ENCODE results near the gene STS. TPM values are rescaled to one million over a fixed set of nuclear protein-coding genes. Genes with fewer than 3 reads are reported as not detected.

STS gene
- total and polyA plus RNA-seq, 2 donors (not counting 3 experiments of a cell fraction or from before 2014, with no cell fraction given): 2.1 to 4.9 TPM

DNA sequence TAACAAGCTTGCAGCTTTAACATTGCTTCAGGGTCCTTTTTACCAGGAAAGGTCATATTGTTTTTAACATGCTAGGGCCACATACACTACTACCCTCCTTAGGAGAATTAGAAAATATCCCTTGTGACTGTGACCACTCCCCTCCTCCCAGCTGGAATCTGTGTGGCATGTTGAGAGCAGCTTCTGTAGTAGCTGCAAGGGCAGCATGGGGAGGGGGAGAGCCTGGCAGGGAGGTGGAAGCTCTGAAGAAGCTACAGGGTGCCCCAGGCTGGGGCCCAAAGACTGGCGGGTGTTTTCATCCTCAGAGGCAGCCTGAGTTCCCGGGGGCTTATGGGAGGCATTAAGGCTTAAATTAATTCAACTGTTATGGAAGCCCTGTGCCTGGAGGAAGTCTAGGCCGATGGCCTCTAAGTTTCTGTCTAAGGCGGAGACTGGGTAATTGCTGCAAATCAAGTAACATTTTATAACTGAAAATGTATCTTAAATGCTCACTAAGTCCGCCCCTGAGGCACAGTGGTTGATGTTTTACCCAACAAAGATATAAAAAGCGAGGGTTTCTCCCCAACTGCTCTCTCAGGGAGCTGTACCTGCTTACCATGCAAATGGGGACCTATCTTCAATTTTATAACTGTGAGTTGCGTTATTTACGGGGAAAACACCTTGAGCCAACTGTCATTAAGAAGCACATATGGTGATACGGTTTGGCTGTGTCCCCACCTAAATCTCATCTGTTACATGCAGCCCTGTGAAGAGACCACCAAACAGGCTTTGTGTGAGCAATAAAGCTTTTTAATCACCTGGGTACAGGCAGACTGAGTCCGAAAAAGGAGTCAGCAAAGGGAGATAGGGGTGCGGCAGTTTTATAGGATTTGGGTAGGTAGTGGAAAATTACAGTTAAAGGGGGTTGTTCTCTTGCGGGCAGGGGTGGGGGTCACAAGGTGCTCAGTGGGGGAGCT lies 37.4 kb upstream of the STS start:
- no TSS peak for BruUV-seq (replicated peaks)
- intact Hi-C loops (cut with micrococcal nuclease) (loop anchor here (1.0 kb wide), 4 partner anchors 10 to 38 kb away; partner anchors contain the start of gene PUDP), dilution Hi-C loops (cut with MboI; ENCODE audit: extremely low pct_ligation_motif_present, low sequenced_read_pairs) (no loop called here)
- H2AFZ ChIP-seq (ENCODE audit: low read depth, low read length): no peak overlapping the region
- peaks cover 12% of the 10 kb centered on the region for H3K79me2 ChIP-seq (ENCODE audit: control insufficient read depth, insufficient read depth, low read length)
- H3K27ac ChIP-seq (ENCODE audit: insufficient read depth, low read depth, low read length): peak overlapping the region; percentile 93
- DNase-seq (ENCODE audit: low read depth, low spot score) (no peak), FAIRE-seq (peak; percentile 15)
- H3K36me3 ChIP-seq (ENCODE audit: control insufficient read depth in 2 of 2, extremely low read depth in 1 of 2, insufficient read depth in 2 of 2, low read length in 2 of 2): no peaks in the 10 kb centered on the region
- no peaks in the 10 kb centered on the region for H3K27me3 ChIP-seq (ENCODE audit: control insufficient read depth in 2 of 2, insufficient read depth in 2 of 2, low read length in 2 of 2)
- peak overlapping the region; percentile 46 for H3K9ac ChIP-seq (replicated peaks; ENCODE audit: extremely low read depth, insufficient read depth, low read length)
- H4K20me1 ChIP-seq (replicated peaks; ENCODE audit: control insufficient read depth, extremely low read depth, insufficient read depth, low read length): no peaks in the 10 kb centered on the region
- H3K9me1 ChIP-seq (replicated peaks; ENCODE audit: control insufficient read depth, extremely low read depth, insufficient read depth, low read length): no peaks in the 10 kb centered on the region
- H3K9me3 ChIP-seq (replicated peaks; ENCODE audit: control insufficient read depth, insufficient read depth, low read length): no peaks in the 10 kb centered on the region
- ChIA-PET CTCF (interaction anchor here (0.9 to 1.4 kb wide), 3 partner anchors 22 to 65 kb away, joined by 3 to 5 read pairs (median 3); no protein-coding TSS in a partner anchor), POLR2A (interaction anchor here (0.7 kb wide), 1 partner anchor 23 kb away, joined by 3 read pairs; no protein-coding TSS in a partner anchor)
- TF ChIP-seq GATA2 (IDR thresholded peaks at IDR 0.05; ENCODE audit: insufficient read depth, insufficient read length, low read depth, low read length): peak; percentile 5
- TF ChIP-seq POLR2A (IDR thresholded peaks at IDR 0.05; ENCODE audit: low read depth, low read length): no peak
- H3K4me2 ChIP-seq (ENCODE audit: insufficient read depth, low read length): peak overlapping the region; percentile 61
- peak overlapping the region in 1 of 3 experiments; percentile 11 for H3K4me3 ChIP-seq (replicated peaks in 1 of 3; ENCODE audit: insufficient read depth in 1 of 3, low read depth in 1 of 3, low read length in 3 of 3)
- H3K4me1 ChIP-seq (ENCODE audit: control insufficient read depth, extremely low read depth, insufficient read depth, low read length): peaks cover 28% of the 10 kb centered on the region

DNA sequence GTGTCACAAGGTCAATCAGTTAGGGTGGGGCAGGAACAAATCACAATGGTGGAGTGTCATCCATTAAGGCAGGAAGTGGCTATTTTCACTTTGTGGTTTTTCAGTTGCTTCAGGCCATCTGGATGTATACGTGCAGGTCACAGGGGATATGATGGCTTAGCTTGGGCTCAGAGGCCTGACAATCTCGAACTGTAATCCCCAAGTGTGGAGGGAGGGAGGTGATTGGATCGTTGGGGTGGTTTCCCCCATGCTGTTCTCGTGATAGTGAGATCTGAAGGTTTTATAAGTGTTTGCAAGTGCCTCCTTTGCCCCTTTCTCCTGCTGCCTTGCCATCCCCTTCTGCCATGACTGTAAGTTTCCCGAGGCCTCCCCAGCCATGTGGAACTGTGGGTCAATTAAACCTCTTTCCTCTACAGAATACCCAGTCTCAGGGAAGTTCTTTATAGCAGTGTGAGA lies 36.7 kb upstream of the STS start:
- no peak overlapping the region for H3K4me2 ChIP-seq (ENCODE audit: insufficient read depth, low read length)
- DNase-seq (ENCODE audit: low read depth, low spot score): no peak
- H3K9me1 ChIP-seq (replicated peaks; ENCODE audit: control insufficient read depth, extremely low read depth, insufficient read depth, low read length): no peaks in the 10 kb centered on the region
- peak; percentile 73 for FAIRE-seq
- peak overlapping the region; percentile 31 for H3K27ac ChIP-seq (ENCODE audit: insufficient read depth, low read depth, low read length)
- TF ChIP-seq GATA2 (IDR thresholded peaks at IDR 0.05; ENCODE audit: insufficient read depth, insufficient read length, low read depth, low read length): no peak
- TF ChIP-seq POLR2A (IDR thresholded peaks at IDR 0.05; ENCODE audit: low read depth, low read length): no peak
- TF ChIP-seq, protein P1, sequence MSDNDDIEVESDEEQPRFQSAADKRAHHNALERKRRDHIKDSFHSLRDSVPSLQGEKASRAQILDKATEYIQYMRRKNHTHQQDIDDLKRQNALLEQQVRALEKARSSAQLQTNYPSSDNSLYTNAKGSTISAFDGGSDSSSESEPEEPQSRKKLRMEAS (IDR thresholded peaks at IDR 0.05; ENCODE audit: insufficient read depth, insufficient read length): no peak
- no peak for TF ChIP-seq POLR2AphosphoS5 (IDR thresholded peaks at IDR 0.05; ENCODE audit: insufficient read depth, low read depth, low read length)
- no peak for TF ChIP-seq MYC (IDR thresholded peaks at IDR 0.05; ENCODE audit: low read depth, low read length)
- no peak for TF ChIP-seq EZH2 (IDR thresholded peaks at IDR 0.05; ENCODE audit: borderline replicate concordance, low read depth, low read length, severe bottlenecking)
- TF ChIP-seq JUN (IDR thresholded peaks at IDR 0.05; ENCODE audit: borderline replicate concordance, insufficient read depth, insufficient read length, low read depth): no peak
- TF ChIP-seq FOS (IDR thresholded peaks at IDR 0.05; ENCODE audit: borderline replicate concordance, insufficient read depth, low read length): no peak
- TF ChIP-seq, protein P2, sequence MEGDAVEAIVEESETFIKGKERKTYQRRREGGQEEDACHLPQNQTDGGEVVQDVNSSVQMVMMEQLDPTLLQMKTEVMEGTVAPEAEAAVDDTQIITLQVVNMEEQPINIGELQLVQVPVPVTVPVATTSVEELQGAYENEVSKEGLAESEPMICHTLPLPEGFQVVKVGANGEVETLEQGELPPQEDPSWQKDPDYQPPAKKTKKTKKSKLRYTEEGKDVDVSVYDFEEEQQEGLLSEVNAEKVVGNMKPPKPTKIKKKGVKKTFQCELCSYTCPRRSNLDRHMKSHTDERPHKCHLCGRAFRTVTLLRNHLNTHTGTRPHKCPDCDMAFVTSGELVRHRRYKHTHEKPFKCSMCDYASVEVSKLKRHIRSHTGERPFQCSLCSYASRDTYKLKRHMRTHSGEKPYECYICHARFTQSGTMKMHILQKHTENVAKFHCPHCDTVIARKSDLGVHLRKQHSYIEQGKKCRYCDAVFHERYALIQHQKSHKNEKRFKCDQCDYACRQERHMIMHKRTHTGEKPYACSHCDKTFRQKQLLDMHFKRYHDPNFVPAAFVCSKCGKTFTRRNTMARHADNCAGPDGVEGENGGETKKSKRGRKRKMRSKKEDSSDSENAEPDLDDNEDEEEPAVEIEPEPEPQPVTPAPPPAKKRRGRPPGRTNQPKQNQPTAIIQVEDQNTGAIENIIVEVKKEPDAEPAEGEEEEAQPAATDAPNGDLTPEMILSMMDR (IDR thresholded peaks at IDR 0.05; ENCODE audit: extremely low read depth in 1 of 2, insufficient read depth in 1 of 2, low read depth in 1 of 2, low read length in 2 of 2): no peak
- ChIA-PET CTCF (no interaction called here), POLR2A (no interaction called here)
- H3K9ac ChIP-seq (replicated peaks; ENCODE audit: extremely low read depth, insufficient read depth, low read length): no peak overlapping the region
- no peak overlapping the region for H2AFZ ChIP-seq (ENCODE audit: low read depth, low read length)
- no peaks in the 10 kb centered on the region for H4K20me1 ChIP-seq (replicated peaks; ENCODE audit: control insufficient read depth, extremely low read depth, insufficient read depth, low read length)
- intact Hi-C loops (cut with micrococcal nuclease) (no loop called here), dilution Hi-C loops (cut with MboI; ENCODE audit: extremely low pct_ligation_motif_present, low sequenced_read_pairs) (no loop called here)
- H3K4me3 ChIP-seq (replicated peaks in 1 of 3; ENCODE audit: insufficient read depth in 1 of 3, low read depth in 1 of 3, low read length in 3 of 3): no peak overlapping the region
- H3K27me3 ChIP-seq (ENCODE audit: control insufficient read depth in 2 of 2, insufficient read depth in 2 of 2, low read length in 2 of 2): no peaks in the 10 kb centered on the region
- peaks cover 12% of the 10 kb centered on the region for H3K79me2 ChIP-seq (ENCODE audit: control insufficient read depth, insufficient read depth, low read length)
- H3K9me3 ChIP-seq (replicated peaks; ENCODE audit: control insufficient read depth, insufficient read depth, low read length): no peaks in the 10 kb centered on the region
- peaks cover 28% of the 10 kb centered on the region for H3K4me1 ChIP-seq (ENCODE audit: control insufficient read depth, extremely low read depth, insufficient read depth, low read length)
- H3K36me3 ChIP-seq (ENCODE audit: control insufficient read depth in 2 of 2, extremely low read depth in 1 of 2, insufficient read depth in 2 of 2, low read length in 2 of 2): no peaks in the 10 kb centered on the region
- BruUV-seq (replicated peaks): no TSS peak
